Mucosa of stomach (tissue), 1 donor: ENCODE data around the gene ERFL.

ENCODE experiments used
- H3K27me3 ChIP-seq: one replicate; pipeline ENCODE4 v1.7.0; 2013; ENCODE audit warnings: mild to moderate bottlenecking, low read length; ENCODE audit not compliant: control insufficient read depth, insufficient read depth
- H3K36me3 ChIP-seq: one replicate; pipeline ENCODE4 v1.7.0; 2013; ENCODE audit warnings: low read length; ENCODE audit not compliant: control insufficient read depth, insufficient read depth
- H3K4me1 ChIP-seq: one replicate; pipeline ENCODE4 v1.7.0; 2013; ENCODE audit warnings: mild to moderate bottlenecking, low read length; ENCODE audit not compliant: control insufficient read depth, insufficient read depth
- H3K4me3 ChIP-seq: one replicate; pipeline ENCODE4 v1.7.0; 2013; ENCODE audit warnings: low read length
- H3K9ac ChIP-seq: one replicate; pipeline ENCODE4 v1.7.0; 2013; ENCODE audit warnings: mild to moderate bottlenecking, low read length, moderate library complexity
- H3K9me3 ChIP-seq: one replicate; pipeline ENCODE4 v1.7.0; 2013; ENCODE audit warnings: mild to moderate bottlenecking, low read length, moderate library complexity; ENCODE audit not compliant: control insufficient read depth
- donor health status: Pancreatic carcinoma.

Gene ERFL

DNA sequence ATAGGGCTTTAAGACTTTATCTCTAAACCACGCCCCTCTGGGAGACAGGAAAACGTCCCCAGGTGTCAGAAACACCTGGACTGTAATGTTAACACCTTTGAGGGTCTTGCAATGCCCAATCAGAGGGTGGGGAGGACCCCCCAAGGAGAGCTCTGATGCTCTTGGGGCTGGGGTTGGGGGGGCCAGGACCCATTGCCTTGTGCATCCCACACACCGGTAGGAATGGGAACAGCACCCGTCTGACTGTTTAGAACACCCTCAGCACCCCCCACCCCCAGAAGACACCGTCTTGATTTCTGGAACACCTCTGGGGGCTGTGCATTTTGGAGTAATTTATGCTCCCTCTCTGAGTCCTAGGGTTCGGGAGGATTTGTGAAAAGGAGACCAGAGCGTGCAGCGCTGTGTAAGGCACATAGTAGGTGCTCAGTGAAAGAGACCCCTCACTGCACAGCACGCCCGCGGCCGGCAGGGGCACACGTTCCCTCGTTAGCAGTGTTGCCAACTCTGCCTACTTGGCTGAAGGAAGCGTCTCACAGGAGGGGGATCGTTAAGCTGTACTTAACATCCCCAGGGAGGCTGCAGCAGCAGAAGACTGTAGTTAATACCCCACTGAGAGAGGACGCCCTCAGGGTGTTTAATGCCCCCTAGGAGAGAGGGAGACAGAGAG is 2.8 kb upstream of the ERFL start:
- peaks cover 86% of the 10 kb centered on the region for H3K27me3 ChIP-seq

DNA sequence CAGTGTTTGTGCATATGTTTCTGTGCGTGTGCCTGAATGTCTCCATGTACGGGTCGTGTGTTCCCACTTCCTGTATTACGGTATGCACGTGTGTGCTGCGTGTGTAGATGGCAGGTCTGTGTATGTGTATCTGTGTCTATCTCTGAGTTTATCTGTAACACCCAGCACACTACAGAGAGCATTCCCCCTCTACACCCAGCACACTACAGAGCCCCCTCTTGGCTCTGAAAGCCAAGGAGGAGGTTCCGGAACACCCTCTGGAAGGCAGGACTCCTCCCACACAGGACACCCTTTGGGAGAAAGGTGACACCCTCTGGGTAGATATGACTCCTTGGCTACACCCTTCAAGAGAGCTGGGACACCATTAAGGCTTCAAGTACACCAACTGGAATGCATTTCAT is 2.1 kb upstream of the ERFL start:
- H3K4me3 ChIP-seq: no peak overlapping the region
- peaks cover 88% of the 10 kb centered on the region for H3K27me3 ChIP-seq
- H3K36me3 ChIP-seq: no peaks in the 10 kb centered on the region
- peaks cover 33% of the 10 kb centered on the region for H3K4me1 ChIP-seq
- no peak overlapping the region for H3K9ac ChIP-seq
- H3K9me3 ChIP-seq: no peaks in the 10 kb centered on the region

More for the DNA sequence above, 2.8 kb upstream of the ERFL start:
- Histone ChIP-seq H3K9me3 (no peaks in the 10 kb centered on the region), H3K36me3 (no peaks in the 10 kb centered on the region), H3K9ac (no peak overlapping the region), H3K4me3 (no peak overlapping the region), H3K4me1 (peaks cover 36% of the 10 kb centered on the region)

DNA sequence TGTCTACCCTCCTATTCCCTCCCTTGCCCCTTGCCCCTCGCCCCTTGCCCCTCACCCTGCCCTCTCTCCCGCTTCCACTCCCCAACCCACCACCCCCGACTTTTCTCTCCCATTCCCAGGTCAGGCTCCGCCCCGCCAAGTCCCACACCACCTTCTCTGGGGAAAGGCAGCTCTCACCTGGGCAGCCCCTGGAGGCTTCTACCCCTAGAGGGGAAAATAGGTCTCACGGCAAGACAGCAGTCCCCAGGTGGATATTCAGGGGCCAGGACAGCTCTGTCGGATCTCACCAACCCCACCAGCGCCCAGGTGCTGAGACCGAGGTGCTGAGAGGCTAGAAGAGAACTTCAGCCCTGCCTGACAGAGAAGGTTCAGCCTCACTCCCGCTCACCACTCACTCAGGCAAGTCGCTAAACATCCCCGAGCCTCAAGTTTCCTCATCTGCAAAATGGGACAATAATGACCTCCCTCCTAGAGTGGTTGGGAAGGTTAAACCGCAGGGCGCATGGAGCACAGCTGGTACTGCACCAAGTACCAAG is 1.4 kb upstream of the ERFL start:
- Histone ChIP-seq H3K27me3 (peaks cover 88% of the 10 kb centered on the region), H3K36me3 (no peaks in the 10 kb centered on the region), H3K4me3 (no peak overlapping the region), H3K9ac (no peak overlapping the region), H3K4me1 (peaks cover 26% of the 10 kb centered on the region), H3K9me3 (no peaks in the 10 kb centered on the region)

DNA sequence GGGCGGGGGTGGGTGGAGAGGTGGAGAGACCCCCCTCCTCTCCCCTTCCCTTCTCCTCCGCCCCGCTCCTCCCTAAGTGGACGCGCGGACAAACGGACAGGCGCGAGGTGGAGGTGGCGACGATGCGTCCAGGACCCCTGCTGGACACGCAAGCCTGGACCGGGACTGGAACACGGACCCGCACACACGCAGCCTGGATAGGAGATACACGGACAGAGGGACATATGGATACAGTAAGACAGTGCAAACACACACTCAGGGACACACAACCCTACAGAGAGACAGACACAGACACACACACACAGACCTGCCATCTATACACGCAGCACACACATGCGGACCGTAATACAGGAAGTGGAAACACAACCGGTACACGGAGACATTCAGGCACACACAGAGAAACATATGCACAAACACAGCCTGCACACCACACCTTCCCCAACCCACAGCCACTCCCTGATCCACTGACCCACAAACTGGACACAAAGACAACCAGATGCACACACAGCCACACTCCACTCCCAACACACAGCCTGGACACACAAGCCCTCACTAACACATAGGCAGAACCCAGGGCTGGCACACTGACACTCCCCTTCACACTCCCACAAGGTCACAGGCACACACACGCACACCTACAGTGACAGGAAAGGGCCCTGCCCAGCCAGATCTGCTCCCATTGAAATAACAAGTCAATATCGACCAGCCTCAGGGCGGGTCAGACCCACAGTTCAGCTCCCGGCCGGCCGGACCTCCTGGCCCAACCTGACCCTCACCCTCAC is 696 bp upstream of the ERFL start:
- no peak overlapping the region for H3K4me3 ChIP-seq
- H3K9me3 ChIP-seq: no peaks in the 10 kb centered on the region
- H3K9ac ChIP-seq: peak overlapping the region; percentile 43
- peaks cover 88% of the 10 kb centered on the region for H3K27me3 ChIP-seq
- H3K36me3 ChIP-seq: no peaks in the 10 kb centered on the region
- H3K4me1 ChIP-seq: peaks cover 24% of the 10 kb centered on the region

DNA sequence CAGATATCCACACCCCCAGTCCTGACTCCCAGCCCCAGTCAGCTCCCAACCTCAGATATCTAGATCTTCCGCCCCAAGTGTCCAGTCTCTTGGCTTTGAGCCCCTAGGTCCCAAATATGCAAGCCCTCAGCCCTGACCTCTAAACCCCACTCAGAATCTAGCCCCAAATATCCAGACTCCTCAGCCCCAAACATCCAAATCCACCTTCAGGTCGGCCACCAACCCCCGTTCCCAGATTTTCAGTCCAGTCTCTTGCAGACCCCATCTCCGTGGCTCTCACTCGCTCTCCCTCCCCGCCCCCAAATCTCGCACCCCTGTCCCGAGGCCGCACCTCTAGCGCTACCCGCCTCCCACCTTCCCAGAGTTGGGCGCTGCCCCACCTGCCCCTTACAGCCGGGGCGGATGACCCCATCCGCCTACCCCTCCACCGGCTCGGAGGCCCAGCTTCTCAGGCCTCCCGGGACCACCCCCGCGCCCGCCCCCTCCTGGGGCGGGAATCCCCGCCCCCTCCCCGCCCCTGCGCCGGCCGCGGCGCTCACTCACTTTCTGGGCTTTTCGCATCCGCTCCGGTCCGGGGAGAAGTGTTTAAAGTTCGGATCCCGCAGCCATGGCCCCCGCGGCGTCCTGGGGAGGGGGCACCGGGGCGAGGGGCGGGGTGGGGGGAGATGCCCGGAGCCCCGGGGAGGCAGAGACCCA is 604 bp downstream of the ERFL start:
- Histone ChIP-seq H3K9me3 (no peaks in the 10 kb centered on the region), H3K4me3 (no peak overlapping the region), H3K27me3 (peaks cover 83% of the 10 kb centered on the region), H3K36me3 (no peaks in the 10 kb centered on the region), H3K9ac (peak overlapping the region; percentile 40), H3K4me1 (peaks cover 18% of the 10 kb centered on the region)

DNA sequence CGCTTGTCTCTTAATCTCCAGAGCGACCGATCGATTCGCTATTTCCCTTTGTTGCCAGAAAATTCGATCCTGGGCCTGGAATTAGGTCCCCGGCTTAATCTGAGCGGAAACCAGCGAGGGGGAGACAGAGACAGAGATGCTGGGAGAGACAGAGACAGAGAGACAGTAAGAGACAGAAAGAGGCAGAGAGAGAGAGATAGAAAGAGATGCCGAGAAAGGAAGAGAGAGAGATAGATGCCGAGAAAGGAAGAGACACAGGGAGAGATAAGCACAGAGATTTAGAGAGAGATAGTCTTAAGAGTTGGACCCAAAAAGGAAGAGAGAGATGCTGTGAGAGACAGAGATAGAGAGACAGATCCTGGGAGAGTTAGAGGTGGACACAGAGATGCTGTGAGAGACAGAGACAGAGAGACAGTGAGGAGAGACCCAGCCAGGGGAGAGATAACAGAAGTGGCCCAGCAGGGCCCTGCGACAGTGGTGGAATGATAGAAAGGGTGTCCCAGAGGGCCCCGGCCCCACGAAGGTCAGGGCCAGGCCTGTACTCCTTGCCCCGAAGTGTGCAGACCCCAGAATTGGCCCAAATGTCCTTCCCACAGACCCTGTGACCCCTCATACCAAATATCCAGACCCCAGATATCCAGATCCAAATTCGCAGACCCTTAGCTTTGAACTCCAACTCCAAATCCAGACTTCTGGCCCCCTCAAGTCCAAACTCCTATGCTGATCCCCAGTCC is 1.3 kb downstream of the ERFL start:
- Histone ChIP-seq H3K36me3 (no peaks in the 10 kb centered on the region), H3K27me3 (peaks cover 83% of the 10 kb centered on the region), H3K4me3 (no peak overlapping the region), H3K9ac (no peak overlapping the region), H3K4me1 (peaks cover 15% of the 10 kb centered on the region), H3K9me3 (no peaks in the 10 kb centered on the region)

DNA sequence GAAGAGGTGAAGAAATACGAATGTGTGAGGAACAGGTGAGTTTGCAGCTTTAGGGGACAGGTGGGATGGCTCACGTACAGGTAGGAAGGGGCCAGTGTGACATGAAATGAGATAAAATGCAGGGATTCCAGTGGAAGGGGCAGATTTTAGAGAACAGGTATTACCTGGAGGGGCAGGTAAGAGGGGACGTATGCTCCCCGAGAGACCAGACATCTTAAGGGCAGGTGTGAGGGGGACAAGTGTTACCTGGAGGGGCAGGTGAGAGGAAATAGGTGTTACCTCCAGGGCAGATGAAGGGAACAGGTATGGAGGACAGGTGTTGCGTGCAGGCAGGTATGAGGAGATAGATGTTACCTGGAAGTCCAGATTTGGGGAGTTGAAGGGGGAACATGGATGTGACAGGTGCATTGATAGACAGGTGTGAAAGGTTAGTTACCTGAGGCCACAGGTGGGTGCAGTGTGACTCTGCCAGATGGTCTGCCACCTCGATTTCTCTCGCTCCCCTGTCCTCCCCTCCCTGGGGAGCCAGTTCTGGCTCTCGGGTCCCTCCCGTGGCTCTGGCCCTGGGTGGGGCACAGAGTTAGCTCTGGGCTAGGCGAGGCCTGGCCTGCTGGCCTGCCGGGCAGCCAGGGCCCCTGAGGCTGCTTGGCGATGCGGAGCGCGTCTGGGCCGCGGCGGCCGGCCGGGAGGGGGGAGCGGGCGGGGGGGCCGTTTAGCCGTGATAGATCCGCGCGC is 2.1 kb downstream of the ERFL start:
- Histone ChIP-seq H3K9ac (no peak overlapping the region), H3K36me3 (no peaks in the 10 kb centered on the region), H3K27me3 (peaks cover 83% of the 10 kb centered on the region), H3K4me3 (no peak overlapping the region), H3K9me3 (no peaks in the 10 kb centered on the region), H3K4me1 (peaks cover 15% of the 10 kb centered on the region)

DNA sequence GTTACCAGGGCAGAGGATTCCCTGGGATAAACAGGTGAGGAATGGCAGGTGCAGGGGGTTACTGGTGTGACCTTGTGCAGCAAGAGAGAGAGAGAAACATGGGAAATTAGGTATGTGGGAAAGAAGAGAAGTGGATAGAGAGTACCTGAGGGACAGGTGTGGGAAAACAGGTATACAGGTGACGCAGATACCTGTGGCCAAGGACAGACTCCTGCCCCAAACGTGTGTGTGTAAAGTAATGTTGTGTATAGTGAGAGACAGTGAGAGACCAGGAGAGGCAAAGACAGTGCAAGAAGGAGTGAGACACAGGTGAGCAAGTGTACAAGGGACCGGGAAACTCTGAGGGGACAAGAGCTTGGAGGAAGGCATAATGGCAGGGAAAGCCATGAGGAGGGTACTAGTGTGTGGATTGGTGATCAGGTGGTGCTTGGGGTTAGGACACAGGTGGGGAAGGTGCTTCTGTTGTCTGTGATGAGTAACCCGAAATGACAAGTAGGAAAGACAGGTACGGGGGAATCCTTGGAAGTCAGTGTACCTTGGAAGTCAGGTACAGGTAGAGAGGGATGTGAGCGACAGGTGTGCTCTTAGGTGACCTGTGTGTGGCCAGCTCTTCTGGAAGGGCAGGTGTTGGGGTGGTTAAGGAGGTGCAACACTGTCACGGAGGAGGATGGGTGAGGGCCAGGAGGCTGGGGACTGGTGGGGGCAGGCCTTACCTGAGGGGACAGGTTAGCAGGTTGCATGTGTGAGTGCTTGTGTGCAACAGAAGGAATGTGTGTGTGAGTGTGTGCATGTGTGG is 2.8 kb downstream of the ERFL start:
- Histone ChIP-seq H3K36me3 (no peaks in the 10 kb centered on the region), H3K4me3 (no peak overlapping the region), H3K9ac (no peak overlapping the region), H3K4me1 (peaks cover 15% of the 10 kb centered on the region), H3K27me3 (peaks cover 84% of the 10 kb centered on the region), H3K9me3 (no peaks in the 10 kb centered on the region)

DNA sequence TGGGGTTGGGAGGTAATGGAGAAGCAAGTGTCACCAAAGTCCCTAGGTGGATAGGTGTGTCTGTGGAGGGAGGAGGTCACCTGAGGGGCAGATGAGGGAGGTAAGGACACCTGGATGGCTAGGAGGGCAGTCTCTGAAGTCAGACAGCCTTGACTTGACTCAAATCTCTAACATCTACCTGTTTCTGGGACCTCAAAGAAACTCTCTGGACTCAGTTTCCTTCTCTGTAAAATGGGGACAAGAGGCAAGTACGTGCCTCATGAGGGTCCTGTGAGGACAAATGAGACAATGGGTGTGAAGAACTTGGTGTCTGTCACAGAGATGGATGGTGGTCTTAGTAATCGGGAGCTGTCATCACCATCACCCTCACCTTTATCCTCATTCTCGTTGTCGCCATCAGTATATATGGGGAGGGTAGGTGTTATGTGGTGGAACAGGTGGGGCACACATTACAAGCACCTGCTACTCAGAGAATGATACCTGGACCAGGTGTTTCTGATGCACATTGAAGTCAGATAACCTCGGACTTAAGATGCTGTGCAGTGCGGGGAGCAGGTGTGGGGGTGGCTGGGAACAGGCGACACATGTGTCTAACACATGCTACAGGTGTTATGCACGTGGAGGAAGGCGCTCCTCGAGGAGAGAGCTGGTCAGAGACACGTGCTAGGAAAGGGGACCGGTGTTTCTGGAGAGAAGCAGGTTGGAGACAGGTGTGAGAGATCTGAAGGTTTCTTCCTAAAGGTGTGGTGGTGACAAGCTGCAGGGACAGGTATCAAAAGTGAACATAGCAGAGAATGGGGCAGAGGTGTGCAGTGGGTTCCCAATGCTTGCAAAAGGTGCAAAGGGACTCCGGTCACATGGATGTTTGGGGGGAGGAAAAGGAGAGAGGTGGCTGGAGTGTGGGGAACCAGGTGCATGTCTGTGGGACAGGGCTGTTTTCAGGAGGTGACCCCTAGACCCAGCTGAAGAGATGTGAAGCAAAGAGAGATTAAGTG is 3.8 kb downstream of the ERFL start:
- Histone ChIP-seq H3K4me3 (no peak overlapping the region), H3K4me1 (peaks cover 9% of the 10 kb centered on the region), H3K9ac (no peak overlapping the region), H3K36me3 (no peaks in the 10 kb centered on the region), H3K27me3 (peaks cover 81% of the 10 kb centered on the region), H3K9me3 (no peaks in the 10 kb centered on the region)
